ENCODE measurements around the gene C3orf52. TPM values are rescaled to one million over a fixed set of nuclear protein-coding genes. Genes with fewer than 3 reads are reported as not detected.

Gene C3orf52
- total and polyA plus RNA-seq, 2 donors from 2014 or later, result 3.8 to 5.2 TPM

DNA sequence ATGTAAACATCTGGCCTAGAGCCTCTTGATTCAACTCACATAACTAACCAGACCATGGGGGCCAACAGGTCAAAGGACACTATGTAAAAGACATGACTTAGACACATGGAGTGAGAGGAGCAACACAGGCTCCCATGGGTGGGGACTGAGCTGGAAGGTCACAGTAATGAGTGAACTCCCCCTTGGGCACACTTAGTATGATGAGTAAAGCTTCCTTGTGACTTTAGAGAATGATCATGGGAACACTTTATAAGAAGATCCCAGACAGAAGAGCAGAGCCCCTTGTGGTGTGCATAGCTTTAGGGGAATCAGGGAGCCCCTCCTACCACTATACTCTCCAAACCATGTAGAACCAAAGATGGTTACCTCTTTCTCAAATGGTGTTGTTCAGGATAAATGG lies 36.7 kb downstream of the C3orf52 start:
- Histone ChIP-seq H3K27me3 (ENCODE audit: control insufficient read depth, insufficient read depth, low read length) (no peaks in the 10 kb centered on the region), H3K4me1 (ENCODE audit: control insufficient read depth in 2 of 3, insufficient read depth in 2 of 3, low read depth in 1 of 3, low read length in 3 of 3) (peaks cover 0 to 5% (median 2%) of the 10 kb centered on the region in 3 donors), H3K36me3 (ENCODE audit: control insufficient read depth in 2 of 3, insufficient read depth in 3 of 3, low read length in 3 of 3) (no peaks in the 10 kb centered on the region), H3K9ac (ENCODE audit: low read length in 3 of 3) (no peak overlapping the region), H3K4me3 (ENCODE audit: low read length in 3 of 3) (no peak overlapping the region), H3K9me3 (ENCODE audit: control insufficient read depth in 2 of 3, insufficient read depth in 1 of 3, low read length in 3 of 3) (no peaks in the 10 kb centered on the region), H3K27ac (ENCODE audit: low read depth in 2 of 2, low read length in 2 of 2) (no peak overlapping the region)
- FAIRE-seq (no peak), DNase-seq (no peak)
- intact Hi-C loops (cut with DNase I), result no loop called here
- TF ChIP-seq, protein P1, sequence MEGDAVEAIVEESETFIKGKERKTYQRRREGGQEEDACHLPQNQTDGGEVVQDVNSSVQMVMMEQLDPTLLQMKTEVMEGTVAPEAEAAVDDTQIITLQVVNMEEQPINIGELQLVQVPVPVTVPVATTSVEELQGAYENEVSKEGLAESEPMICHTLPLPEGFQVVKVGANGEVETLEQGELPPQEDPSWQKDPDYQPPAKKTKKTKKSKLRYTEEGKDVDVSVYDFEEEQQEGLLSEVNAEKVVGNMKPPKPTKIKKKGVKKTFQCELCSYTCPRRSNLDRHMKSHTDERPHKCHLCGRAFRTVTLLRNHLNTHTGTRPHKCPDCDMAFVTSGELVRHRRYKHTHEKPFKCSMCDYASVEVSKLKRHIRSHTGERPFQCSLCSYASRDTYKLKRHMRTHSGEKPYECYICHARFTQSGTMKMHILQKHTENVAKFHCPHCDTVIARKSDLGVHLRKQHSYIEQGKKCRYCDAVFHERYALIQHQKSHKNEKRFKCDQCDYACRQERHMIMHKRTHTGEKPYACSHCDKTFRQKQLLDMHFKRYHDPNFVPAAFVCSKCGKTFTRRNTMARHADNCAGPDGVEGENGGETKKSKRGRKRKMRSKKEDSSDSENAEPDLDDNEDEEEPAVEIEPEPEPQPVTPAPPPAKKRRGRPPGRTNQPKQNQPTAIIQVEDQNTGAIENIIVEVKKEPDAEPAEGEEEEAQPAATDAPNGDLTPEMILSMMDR (IDR thresholded peaks at IDR 0.05; ENCODE audit: borderline replicate concordance, extremely low read depth, insufficient read depth), result no peak

- H3K27ac ChIP-seq (ENCODE audit: low read depth in 2 of 2, low read length in 2 of 2), result no peak overlapping the region
- FAIRE-seq (no peak), DNase-seq (no peak)
- peaks cover 0 to 5% (median 2%) of the 10 kb centered on the region in 3 donors for H3K4me1 ChIP-seq (ENCODE audit: control insufficient read depth in 2 of 3, insufficient read depth in 2 of 3, low read depth in 1 of 3, low read length in 3 of 3)
- intact Hi-C loops (cut with DNase I), result no loop called here
- no peaks in the 10 kb centered on the region for H3K27me3 ChIP-seq (ENCODE audit: control insufficient read depth, insufficient read depth, low read length)
- no peaks in the 10 kb centered on the region for H3K36me3 ChIP-seq (ENCODE audit: control insufficient read depth in 2 of 3, insufficient read depth in 3 of 3, low read length in 3 of 3)
- TF ChIP-seq, protein P1 (IDR thresholded peaks at IDR 0.05; ENCODE audit: borderline replicate concordance, extremely low read depth, insufficient read depth), result no peak
- H3K9ac ChIP-seq (ENCODE audit: low read length in 3 of 3), result no peak overlapping the region
- H3K9me3 ChIP-seq (ENCODE audit: control insufficient read depth in 2 of 3, insufficient read depth in 1 of 3, low read length in 3 of 3), result no peaks in the 10 kb centered on the region
- H3K4me3 ChIP-seq (ENCODE audit: low read length in 3 of 3), result no peak overlapping the region
Observed at GRCh38 chr3:112123548-112123947, 37.4 kb downstream of the C3orf52 start.

GRCh38 chr3:112124907-112125607 lies 38.9 kb downstream of the C3orf52 start:
- no peak for FAIRE-seq

More at GRCh38 chr3:112124907-112125607, 38.9 kb downstream of the C3orf52 start:
- no peak overlapping the region for H3K4me3 ChIP-seq (ENCODE audit: low read length in 3 of 3)
- H3K4me1 ChIP-seq (ENCODE audit: control insufficient read depth in 2 of 3, insufficient read depth in 2 of 3, low read depth in 1 of 3, low read length in 3 of 3), result peaks cover 0 to 5% (median 2%) of the 10 kb centered on the region in 3 donors
- DNase-seq, result no peak
- H3K9ac ChIP-seq (ENCODE audit: low read length in 3 of 3), result no peak overlapping the region
- intact Hi-C loops (cut with DNase I), result no loop called here
- no peaks in the 10 kb centered on the region for H3K9me3 ChIP-seq (ENCODE audit: control insufficient read depth in 2 of 3, insufficient read depth in 1 of 3, low read length in 3 of 3)
- H3K27me3 ChIP-seq (ENCODE audit: control insufficient read depth, insufficient read depth, low read length), result no peaks in the 10 kb centered on the region
- no peak overlapping the region for H3K27ac ChIP-seq (ENCODE audit: low read depth in 2 of 2, low read length in 2 of 2)
- H3K36me3 ChIP-seq (ENCODE audit: control insufficient read depth in 2 of 3, insufficient read depth in 3 of 3, low read length in 3 of 3), result no peaks in the 10 kb centered on the region
- TF ChIP-seq, protein P1 (IDR thresholded peaks at IDR 0.05; ENCODE audit: borderline replicate concordance, extremely low read depth, insufficient read depth), result no peak

All from kidney (tissue), 14 donors.